GM21360 (cell line): ENCODE results near the gene TSPAN1.

Experiments used
- ATAC-seq: cut with Tn5 transposase; IDR thresholded peaks from one replicate; pipeline ENCODE4 v1.9.1; 2021; ENCODE audit warnings: mild to moderate bottlenecking, moderate library complexity; ENCODE audit not compliant: unreplicated experiment

Gene TSPAN1

DNA sequence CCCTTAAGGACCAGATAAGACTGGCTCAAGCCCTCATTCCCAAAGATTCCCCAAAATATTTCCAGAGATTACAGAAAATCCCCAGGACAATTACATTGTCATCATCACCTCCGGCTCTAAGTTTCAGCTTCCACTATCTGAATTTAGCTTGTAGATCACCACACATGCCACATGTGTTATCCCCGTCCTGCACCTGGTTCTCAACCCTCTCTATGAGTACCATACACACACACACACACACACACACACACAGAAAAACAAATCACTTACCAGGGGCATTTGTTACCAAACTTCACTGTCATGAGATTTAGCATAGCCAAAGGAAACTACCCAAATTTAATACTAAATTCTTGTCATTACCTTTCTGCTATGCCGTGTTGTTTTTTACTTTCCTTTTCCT is 15.4 kb upstream of the TSPAN1 start:
- ATAC-seq = no peak

DNA sequence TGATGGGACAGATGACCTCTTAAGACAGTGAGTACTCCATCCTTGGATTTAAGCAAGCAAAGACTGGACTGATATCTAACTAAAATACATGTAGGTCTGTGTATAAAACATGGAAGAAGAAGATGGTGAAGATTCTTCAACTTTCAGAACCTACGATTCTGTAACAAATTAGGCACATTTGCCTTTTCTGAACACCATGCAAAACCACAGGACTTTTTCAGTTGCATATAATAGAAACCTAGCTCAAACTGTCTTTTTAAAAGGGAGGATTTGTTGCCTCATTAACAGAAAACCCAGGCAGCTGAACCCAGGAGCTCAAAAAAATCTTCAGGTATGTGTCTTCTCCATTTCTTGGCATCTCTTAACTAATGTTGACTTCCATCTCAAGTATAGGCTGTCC is 14.7 kb upstream of the TSPAN1 start:
- no peak for ATAC-seq

DNA sequence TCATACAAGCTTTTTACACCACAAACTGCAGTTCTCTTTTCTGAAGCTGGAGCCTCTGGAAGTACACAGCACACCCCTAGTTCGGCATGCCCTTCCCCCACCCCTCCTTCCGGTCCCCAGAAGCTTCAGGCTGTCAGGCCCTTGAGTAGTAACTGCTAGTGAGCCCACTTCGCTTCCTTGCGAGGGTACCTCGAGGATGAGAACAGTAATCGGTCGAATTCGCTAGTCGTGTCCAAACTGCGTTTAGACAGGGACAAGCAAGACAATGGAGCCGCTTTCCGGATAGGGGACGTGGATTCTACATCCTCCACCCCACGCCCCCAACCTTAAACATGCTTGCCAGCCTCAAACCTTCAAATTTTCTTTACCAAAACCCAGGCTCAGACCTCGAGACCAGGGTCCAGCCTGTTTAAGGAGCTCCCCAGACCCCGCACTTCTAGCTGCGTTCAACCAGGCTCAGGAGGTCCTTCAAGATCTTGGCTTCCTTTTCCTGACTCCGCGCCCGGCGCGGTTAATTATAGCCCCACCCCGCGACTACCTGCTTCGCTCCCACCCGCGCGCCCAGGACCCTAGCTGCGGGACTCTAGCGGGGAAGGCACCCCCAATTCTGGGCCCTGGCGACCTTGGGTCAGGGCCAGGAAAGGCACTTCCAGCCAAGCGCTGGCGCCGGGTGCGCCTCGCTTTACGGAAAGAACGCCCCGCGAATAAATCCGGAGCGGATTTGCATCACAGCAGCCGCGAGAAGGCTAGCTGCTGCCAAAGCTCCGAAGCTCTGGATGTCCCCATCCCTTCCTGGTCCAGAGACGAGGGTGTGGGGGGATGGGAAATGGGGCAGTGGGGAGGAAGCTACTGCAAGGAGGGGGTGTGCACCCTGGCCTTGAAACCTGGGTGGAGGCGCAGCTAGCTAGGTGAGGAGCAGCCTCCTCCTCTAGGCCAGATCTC is 8.1 kb upstream of the TSPAN1 start:
- no peak for ATAC-seq

DNA sequence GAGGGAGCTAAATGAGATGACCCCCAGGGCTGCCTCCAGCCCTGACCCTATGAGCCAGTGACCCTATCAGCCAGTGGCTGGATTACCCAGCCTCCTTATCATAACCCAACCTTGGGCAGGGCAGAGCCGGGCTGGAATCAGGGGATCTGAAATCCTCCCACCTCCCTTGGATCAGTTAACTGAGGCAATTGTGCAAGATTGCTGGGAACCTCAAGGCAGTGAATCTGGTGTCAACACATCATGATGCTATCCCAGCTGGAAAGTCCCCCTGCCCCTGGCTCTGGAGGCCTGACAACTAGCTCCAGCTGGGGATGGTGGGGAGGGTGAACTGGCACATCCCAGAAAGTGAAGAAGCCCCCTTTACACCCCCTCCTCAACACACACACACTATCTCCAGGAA is 6.4 kb upstream of the TSPAN1 start:
- ATAC-seq = no peak

DNA sequence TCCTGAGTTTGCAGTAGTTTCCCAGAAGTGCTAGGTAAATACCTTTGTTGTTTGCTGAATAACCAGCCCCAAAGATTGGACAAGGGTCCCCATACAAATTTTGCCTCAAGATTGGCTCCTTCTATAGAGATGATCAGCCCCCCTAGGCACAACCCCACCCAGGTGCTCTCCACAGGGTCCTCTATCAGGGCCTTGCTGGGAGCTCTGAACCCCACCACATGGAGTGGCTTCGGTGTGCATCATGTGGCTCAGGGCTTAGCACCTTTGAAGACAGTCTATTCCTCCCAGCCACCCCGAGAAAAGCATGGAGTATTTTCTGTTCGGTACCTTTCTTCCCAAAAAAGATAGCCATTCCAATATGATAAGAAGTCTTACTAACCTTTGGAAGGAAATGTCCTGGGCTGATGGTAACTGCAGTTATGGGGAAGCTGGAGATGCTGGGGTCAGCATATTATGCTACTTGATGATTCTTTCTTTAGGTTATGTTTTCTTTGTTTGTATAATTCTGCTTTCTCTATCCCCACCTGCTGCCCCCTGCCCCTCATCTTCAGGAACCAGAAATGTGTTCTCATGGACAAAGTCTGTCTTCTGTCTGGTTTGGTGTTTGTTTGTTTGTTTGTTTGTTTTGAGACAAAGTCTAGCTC is 5.0 kb upstream of the TSPAN1 start:
- ATAC-seq = no peak

DNA sequence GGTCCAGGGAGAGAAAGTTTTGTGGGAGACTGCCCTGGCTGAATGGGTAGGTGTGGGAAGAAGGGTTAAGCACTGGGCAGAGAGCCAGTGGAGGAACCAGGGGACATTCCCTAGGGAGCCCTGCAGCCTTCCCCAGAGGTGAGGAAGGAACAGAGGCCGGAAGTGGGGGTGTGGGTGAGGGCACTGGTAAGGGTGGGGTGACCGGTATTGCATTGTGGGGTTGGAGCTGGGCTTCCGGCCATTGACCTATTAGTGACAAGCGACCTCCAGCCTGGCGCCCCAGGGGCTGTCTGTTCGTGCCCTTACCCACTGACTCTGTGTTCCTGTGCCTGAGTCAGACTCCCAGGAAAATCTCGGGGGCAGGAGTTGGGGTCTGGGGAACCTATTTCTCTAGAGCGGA is 3.5 kb upstream of the TSPAN1 start:
- no peak for ATAC-seq

DNA sequence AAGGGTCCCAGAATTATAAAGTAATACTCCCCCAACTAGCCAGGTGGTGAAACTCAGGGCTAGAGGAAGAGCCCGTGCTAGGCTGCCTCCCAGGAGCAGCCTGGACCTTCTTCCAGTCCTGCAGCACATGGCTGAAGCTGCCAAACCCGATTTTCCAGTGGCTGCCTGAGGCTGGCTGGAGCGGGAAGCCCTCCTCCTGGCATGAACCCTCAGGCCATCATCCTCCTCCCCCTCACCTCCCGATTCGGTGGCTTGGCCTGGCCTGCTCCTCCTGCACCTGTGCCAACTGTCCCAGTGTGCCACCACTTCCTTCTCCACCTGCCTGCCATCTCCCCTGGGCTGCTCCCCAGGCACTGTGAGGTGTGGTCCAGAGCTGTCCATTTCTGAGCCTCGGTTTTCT is 3.0 kb upstream of the TSPAN1 start:
- no peak for ATAC-seq

DNA sequence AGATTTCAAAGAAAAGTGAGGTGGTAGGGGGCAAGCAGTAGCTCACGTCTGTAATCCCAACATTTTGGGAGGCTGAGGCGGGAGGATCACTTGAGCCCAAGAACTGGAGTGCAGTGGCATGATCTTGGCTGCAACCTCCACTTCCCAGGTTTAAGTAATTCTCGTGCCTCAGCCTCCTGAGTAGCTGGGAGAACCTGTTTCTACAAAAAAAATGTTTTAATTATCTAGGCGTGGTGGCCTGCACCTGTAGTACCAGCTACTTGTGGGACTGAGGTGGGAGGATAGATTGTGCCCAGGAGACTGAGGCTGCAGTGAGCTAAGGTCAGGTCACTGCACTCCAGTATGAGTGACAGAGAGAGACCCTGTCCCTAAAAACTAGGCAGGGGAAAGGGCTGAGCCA is 2.6 kb upstream of the TSPAN1 start:
- no peak for ATAC-seq

DNA sequence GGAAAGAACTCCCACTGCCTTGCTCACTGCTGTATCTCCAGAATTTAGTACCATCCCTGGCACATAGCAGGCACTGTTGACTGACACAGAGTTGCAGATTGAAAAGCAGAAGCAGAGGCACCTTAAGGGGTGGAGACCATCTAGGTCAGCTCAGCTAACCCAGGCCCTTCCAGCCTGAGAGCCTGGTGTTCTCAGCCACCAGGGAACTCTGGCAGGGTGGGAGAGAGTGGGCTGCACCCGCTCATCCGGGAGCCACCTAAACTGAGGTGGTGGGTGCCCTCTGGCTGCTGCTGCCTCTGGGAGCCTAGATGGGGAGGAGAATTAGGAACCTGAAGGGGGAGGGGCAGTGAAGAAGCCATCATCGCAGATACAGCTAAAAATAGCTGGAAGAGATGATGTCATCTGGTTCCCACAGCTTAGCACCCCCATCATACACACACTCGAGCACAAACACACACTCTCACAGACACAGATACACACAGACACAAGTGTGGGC is 1.5 kb upstream of the TSPAN1 start:
- ATAC-seq = no peak

DNA sequence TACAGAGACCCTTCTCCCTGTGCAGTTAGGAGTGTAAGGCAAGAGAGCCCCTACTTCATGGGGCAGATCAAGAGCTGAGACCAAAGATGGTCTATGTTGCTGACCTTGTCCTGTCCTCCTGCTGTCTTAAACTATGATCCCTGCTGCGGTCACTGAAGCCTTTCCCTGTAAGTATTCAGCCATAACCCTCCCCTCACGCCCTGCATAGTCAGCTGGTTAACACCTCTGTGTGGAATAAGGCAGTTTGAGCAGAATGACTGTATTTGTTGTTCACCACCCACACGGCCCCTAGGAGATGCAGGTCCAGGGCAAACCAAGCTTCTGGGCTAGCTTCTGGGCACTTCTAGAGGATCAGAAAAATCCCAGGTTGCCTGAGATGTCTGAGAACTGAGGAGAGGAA is 356 bp downstream of the TSPAN1 start:
- no peak for ATAC-seq

DNA sequence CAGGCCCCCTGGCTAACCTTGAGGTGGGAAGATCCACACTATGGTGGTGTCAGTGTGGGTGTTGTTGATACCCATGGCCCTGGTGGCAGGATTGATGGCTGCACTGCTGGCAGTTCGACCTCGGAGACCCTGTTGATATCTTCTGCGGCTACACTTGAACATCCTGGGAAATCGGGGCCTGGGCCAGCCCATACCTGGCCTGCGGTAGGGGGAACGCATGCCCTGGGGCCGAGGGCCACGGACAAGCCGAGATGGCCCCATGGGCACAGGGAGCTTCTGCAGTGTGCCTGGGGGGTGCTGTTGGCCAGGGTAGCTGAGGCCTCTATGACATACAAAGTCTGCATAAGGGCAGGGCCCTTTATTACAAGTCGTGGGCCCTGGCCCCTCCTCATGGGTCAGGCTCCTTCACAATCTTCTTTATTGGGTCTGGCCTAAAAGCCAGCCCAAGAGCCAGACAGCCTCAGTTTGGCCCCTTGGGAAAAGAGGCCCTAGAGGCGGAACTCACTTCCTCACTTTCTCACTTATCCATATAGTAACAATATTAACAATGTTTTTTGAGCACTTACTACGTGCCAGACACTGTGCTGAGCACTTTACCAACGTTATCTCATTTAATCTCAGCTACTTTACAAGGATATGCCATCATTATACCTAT is 1.5 kb downstream of the TSPAN1 start, which contains the start of gene P3R3URF:
P3R3URF (minus strand) TSS at position 278 of the 655 bp plus-strand sequence; CDS start at position 261, 17 bp downstream.
- ATAC-seq = no peak

DNA sequence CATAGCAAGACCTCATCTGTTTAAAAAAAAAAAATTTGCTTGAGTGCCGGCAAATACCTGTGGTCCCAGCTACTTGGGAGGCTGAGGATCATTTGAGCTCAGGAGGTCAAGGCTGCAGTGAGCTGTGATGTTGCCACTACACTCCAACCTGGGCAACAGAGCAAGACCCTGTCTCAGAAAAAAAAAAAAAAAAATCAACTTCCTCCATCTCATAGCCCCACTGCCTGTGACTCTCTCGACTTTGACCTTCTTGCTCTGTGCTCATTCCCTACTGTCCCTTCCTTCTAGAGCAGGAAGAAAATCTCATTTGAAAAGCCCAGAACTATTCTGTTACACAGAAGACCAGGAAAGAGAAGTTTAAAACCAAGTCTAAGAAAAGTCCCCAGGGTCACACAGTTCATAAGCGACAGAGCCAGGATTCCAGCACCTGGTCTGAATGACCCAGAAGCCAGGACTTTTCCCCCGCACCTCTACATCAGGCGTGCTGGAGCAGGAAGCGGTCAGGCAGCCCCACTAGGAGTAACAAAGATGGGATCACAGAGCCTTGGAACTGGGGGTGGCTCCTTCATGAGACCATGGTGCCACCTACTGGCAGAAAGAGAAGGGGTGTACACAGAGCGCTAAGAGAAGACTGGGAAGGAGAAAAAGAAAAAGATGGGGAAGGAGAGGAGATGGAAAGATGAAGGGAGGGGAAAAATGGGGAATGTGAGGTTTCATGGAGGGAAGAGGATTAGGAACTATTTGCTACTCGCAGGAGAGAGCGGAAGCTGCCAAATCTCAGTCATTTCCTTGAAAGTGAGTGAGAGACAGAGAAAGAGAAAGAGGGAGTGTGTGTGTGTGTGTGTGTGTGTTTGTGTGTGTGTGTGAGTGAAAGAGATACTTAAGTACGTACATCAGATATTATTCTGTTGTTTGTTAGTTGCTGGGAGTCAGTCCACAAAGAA is 4.5 kb downstream of the TSPAN1 start:
- no peak for ATAC-seq

DNA sequence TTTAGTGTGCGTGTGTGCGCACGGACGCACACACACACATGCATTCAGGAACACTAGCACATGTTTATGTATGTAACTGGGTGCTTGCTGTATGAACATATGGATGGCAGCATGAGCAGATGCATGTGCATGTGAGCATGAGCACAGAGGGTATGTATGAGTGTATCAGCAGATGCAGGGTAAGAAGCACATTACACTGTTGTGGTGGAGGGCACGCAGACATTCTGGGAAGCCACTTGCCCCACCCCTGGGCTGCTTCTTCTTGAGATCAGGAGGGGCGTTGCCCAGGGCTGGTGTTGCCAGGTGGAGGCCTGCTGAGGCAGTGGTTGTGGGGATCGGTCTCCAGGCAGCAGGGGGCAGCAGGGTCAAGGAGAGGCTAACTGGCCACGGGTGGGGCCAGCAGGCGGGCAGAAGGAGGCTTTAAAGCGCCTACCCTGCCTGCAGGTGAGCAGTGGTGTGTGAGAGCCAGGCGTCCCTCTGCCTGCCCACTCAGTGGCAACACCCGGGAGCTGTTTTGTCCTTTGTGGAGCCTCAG is 5.3 kb downstream of the TSPAN1 start:
- ATAC-seq = no peak

DNA sequence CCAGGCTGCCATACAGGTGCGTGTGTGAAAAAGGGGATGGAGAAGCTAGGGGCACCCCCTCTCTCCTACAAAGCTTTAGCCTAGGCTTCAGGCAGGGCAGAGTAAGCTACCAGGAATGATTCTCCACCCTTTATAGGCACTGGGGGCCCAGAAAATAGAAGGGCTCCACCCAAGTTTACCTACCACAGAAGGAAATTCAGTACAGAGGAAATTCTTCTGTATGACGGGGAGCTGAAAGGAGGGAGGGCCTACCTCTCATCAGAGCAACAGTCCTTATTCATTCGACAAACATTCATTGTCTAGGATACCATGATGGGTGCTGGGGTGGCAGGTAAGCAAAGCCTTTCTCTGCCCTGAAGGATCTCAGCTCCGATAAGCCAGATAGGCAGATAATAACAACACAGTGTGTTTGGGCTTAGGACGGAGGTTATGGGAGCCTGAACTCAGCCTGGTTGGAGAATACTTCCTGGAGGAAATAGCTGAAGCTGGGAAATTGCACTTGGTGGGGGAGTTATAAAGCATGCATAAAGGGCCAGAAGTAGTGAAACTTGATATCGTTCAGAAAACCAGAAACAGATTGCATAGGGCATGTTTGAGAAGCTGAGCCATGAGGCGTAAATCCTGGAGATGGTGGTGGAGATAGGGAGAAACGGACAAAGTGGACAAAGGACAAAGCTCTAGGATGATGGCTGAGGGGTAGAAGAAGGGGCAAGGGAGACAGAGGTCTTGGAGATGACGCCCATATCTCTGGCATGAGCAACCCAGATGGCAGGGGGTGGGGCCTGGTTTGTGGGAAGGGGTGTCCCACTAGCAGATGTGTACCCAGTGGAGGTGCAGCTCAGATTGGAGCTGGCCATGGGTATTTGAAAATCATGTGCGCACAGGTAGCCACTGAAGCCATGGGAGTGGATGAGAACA is 6.7 kb downstream of the TSPAN1 start:
- no peak for ATAC-seq

DNA sequence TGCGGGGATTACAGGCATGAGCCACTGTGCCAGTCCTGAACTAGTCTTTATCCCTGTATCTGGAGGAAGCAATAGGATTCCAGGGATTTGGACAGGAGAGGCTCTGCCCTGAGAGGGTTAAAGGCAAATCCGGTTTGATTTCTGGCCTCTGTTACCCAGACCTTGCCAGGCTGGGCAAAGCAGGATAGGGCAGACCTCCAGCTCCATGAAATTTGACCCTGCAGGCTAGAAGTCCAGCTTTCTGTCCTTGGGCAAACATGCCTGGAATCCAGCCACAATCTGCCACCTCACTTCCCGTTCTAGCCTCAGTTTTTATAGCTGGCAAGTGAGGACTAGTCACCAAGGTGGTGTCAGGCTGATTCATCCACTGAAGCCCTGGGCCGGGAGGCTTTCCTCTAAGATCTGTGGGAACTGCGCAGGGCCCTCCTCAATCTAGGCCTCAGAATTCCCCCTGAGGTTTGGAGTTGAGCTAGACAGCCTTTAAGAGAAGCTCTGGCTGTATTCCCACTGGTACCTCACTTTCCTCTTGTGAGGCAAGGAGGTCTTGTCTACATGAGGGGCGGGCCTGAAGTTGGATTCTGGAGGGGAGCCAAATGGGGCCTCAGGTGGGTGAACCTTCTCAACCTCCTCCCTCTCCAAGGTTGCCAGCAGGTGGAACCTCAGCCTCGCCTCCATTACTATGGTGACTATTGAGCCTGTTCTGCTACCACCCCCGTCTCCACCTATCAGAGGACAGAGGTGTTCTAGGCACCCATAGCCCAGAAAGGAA is 8.4 kb downstream of the TSPAN1 start:
- no peak for ATAC-seq

DNA sequence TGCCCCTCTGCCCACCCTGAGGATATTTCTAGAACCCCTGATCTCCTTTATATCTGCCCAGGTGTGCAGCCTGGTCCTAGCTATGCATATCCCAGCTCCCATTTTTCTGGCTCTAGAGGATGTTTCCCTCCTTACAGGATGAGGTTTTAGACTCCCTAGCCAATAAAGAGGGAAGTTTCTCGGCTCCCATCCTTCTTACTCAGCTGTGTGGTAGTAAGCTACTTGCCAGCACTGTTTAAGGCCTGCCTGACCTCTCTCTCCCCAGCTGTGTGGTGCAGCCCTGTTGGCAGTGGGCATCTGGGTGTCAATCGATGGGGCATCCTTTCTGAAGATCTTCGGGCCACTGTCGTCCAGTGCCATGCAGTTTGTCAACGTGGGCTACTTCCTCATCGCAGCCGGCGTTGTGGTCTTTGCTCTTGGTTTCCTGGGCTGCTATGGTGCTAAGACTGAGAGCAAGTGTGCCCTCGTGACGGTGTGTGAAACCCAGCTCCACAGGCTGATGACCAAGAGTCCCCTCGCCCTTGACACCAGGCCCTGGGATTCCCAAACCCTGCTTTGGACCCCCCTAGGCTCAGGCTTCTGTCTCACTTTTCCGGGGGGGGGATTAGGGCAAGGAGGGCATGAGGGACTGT is 9.2 kb downstream of the TSPAN1 start:
- ATAC-seq = no peak

DNA sequence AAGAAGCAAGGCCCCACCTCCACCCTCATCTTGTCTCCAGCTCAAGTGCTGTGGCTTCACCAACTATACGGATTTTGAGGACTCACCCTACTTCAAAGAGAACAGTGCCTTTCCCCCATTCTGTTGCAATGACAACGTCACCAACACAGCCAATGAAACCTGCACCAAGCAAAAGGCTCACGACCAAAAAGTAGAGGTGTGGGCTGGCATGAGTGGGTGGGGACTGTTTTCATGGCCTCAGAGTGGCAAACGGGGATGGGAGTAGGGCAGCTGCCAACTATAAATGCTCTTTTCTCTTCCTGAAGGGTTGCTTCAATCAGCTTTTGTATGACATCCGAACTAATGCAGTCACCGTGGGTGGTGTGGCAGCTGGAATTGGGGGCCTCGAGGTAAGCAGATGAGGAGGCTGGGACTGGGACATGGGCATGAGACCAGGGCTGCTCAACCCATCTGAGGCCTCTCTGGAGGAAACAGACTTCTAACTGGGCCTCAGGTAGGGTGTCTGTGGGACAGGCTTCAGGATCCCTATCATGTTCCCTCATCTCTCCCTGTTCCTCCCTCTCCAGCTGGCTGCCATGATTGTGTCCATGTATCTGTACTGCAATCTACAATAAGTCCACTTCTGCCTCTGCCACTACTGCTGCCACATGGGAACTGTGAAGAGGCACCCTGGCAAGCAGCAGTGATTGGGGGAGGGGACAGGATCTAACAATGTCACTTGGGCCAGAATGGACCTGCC is 10.2 kb downstream of the TSPAN1 start:
- no peak for ATAC-seq
